Spleen (tissue), 7 donors: Measurements from ENCODE around the gene CASP6.

ENCODE experiments used
- POLR2A ChIP-seq, 3 donors: fragments of 450-650 bp; IDR thresholded peaks; one replicate each; pipeline ENCODE4 v1.5.1; 2017; ENCODE audit warnings: antibody characterized with exemption in 3 of 3, mild to moderate bottlenecking in 1 of 3
- TF ChIP-seq, protein P1 (sequence below), 11 experiments: fragments of 200-600 bp in 7 of 11; fragments of 450-650 bp in 4 of 11; sonication (generic) in 4 of 11; IDR thresholded peaks in 8 of 11; conservative IDR thresholded peaks in 3 of 11; 1 replicate in 7 of 11; 2 replicates in 4 of 11; pipeline versions ENCODE4 v1.4.0 to v1.8.0; 2016 to 2021; ENCODE audit warnings: antibody characterized with exemption in 11 of 11, inconsistent platforms in 4 of 11, mild to moderate bottlenecking in 1 of 11
- donor health status: DM: no; HTN: no; CAD: no; lungs with moderate emphysema.
- donor health status: DM: no; HTN: no; CAD: no.
- donor health status: DM: no; HTN: no; CAD: no.

DNA sequence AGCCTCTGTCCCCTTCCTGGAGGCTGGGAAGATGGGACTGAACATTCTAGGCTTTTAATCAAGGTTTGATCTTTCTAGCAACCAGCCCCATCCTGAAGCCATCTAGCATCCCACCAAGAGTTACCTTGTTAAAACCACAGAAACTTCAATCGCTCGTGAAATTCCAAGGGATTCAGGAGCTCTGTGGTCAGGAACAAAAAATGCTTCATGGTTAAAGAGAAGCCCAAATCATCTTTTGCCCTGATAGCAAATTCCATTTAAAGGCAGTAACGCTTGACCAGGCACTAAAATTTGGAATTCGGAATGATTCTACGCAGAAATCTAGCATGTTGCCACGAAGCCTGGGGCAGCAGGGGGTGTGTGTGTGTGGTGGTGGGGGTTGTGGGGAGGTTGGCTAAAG, 47.8 kb downstream of the CASP6 start:
- TF ChIP-seq, protein P1, sequence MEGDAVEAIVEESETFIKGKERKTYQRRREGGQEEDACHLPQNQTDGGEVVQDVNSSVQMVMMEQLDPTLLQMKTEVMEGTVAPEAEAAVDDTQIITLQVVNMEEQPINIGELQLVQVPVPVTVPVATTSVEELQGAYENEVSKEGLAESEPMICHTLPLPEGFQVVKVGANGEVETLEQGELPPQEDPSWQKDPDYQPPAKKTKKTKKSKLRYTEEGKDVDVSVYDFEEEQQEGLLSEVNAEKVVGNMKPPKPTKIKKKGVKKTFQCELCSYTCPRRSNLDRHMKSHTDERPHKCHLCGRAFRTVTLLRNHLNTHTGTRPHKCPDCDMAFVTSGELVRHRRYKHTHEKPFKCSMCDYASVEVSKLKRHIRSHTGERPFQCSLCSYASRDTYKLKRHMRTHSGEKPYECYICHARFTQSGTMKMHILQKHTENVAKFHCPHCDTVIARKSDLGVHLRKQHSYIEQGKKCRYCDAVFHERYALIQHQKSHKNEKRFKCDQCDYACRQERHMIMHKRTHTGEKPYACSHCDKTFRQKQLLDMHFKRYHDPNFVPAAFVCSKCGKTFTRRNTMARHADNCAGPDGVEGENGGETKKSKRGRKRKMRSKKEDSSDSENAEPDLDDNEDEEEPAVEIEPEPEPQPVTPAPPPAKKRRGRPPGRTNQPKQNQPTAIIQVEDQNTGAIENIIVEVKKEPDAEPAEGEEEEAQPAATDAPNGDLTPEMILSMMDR (IDR thresholded peaks at IDR 0.05 in 8 of 11, conservative IDR thresholded peaks at IDR 0.05 in 3 of 11) = no peak
- no peak for TF ChIP-seq POLR2A (IDR thresholded peaks at IDR 0.05)
